Activated CD4-positive, alpha-beta T cell treated with anti-CD3 and anti-CD28 coated beads, Interleukin-2, amount 50 U/mL, for 48 hours (primary cell): ENCODE results near the gene PLCL1.

ENCODE experiments used
- DNase-seq, 2 experiments: peaks; one replicate each; pipeline ENCODE4 v3.0.0-alpha.2; 2020

PLCL1 gene

DNA sequence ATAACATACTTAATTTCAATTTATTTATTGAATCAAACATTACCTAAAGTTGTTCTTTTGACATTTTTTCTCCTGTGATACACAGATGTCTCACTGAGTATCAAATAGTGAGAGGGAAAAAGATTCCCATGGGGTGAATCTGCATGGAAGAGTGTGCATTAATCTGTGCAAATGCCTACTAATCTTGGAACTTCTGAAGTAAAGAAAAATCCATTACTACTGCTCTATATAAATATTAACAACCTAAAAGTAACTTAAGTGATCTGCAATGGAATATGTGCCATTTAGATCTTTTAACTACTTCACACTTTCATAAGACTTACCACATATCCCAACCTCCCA, 125.5 kb downstream of the PLCL1 start:
- DNase-seq: no peak

- DNase-seq: no peak
These were observed 126.3 kb downstream of the PLCL1 start for GRCh38 chr2:197930570-197931278.

DNA sequence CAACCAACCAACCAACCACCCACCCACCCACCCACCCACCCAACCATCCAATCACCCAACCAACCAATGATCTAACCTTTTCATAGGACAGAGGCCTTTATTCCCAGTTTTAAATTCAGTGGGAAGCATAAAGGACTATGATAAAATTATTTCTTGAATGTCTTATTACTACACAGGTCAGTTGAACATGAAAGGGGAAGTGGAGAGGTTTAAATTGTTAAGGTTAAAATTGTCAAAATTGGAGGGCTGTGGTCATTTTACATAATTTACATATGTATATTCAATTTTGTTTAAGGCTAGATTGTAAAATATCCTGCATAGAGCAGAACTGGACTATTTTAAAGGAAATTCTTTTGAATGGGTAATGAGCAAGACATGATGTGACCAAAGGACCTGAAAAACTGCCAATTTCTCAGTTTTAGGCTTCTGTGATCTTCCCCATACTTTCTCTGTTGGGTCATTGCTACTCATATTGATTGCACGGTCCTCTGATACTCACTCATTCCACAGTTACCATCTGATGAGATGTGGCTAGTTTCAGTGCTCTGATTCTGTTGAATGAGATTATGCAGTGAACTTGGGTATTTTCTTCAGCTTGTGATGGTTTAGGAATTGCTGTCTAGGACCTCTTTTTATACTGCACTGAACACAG, 127.4 kb downstream of the PLCL1 start:
- DNase-seq: no peak

DNA sequence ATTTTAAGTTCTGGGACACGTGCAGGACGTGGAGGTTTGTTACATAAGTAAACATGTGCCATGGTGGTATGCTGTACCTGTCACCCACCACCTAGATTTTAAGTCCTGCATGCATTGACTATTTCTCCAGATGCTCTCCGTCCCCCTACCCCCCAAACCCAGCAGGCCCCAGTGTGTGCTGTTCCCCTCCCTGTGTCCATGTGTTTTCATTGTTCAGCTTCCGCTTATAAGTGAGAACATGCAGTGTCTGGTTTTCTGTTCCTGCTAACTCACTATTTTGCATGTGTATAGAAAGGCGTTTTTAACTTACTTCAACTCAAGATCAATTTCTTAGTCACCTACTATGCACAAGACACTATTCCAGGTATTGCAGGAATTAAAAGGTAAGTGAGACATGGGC, 128.0 kb downstream of the PLCL1 start:
- DNase-seq: no peak

DNA sequence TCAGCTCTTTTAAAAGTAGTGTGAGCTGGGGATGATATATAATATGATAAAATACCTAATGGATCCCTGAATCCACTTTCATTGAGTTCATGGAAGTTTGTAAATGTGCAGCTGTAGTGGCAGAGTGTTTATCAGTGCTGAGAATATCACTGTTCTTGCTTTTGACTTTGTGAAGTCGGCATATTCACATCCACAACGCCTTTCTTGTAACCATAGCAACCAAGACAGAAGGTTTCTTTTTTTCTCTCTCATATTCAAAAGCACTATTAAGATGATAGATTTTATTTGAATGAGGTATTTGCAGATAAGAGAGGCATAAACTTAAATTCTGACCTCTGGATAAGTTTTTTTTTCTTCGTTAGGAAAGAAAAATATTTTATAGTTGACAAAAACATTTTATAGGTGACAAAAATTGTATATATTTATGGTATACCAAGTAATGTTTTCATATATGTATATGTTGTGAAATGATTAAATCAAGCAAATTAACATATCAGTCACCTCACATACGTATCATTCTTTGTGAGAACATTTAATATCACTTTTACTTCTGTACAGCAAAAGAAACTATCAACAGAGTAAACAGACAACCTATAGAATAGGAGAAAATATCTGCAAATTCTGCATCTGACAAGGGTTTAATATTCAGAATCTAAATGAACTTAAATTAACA, 130.0 kb downstream of the PLCL1 start:
- DNase-seq: no peak

GRCh38 chr2:197934934-197935289, 130.5 kb downstream of the PLCL1 start:
- no peak for DNase-seq

DNA sequence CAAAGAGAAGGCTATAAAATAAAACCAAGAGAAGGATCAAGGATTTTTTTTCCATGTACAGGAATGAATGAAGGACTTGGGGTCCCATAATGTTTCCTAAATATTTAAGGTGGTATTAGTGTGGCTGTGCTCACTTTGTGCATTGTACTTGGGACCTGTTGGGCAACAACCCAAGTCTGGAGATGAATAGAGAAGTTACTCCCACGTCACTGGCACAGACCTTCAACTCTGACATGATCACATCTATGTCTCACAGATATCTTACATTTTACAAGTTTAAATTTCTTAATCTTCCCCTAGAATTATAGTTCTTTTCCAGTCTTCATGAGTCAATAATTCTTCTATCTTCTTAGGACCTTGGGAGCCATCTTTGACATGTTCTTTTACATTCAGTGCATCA, 133.4 kb downstream of the PLCL1 start:
- no peak for DNase-seq

GRCh38 chr2:197938555-197938954, 134.2 kb downstream of the PLCL1 start:
- no peak for DNase-seq

GRCh38 chr2:197939787-197940186, 135.4 kb downstream of the PLCL1 start:
- no peak for DNase-seq

DNA sequence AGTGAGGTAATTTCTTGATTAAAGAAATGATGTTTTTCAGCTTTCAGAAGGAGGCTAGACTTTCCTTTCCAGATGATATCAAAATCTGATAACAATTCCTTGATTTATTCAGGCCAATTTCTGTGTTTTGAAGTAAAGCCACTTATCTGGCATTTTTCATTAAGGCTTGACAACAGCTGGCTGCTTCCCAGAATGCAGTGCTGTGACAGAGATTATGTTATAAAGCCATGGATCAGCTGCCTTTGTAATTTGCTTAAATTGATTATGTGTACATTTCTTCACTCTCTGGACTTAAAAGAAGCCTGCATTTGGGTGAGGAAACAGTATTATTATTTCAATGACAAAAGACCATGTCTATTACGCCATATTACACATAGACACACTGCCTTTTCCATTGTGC, 136.0 kb downstream of the PLCL1 start:
- DNase-seq: no peak

DNA sequence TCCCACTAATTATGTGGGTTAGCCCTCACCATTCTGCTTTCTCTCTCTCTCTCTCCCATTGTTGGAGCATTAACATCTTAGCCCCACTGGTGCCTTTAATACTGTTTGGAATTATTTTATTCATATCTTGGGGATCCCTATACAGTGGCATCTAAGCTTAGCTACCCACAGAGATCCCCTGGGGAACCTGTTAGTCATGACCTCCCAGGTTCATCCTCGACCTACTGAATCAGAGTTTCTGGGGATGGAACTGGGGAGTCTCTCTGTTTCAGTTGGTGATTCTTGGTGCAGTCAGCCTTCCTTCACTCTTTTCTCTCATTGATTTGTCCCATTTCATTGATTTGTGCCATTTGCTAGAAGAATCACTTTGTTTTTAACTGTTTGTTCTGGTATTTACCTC, 137.3 kb downstream of the PLCL1 start:
- DNase-seq: no peak

DNA sequence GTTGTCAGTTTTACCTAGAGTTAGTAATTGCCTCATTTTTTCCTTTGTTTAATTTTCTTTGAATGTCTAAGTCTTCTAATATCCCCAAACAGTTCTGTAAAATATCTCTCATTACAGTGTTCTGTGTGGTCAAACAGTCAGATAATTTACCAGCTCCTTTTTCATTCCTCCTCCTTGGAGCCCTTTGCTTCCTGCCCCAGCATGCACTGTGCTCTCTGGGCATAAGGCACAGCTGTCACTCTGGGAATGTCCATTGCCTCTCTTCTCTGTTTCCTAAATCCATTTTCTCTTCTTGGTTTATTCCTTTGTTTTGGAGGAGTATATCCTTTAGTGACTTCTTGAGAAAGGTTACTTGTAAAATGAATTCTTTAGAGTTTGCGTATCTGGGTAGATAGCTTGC, 139.3 kb downstream of the PLCL1 start:
- DNase-seq: no peak

- no peak for DNase-seq
These were observed 140.2 kb downstream of the PLCL1 start for GRCh38 chr2:197944416-197945096.

DNA sequence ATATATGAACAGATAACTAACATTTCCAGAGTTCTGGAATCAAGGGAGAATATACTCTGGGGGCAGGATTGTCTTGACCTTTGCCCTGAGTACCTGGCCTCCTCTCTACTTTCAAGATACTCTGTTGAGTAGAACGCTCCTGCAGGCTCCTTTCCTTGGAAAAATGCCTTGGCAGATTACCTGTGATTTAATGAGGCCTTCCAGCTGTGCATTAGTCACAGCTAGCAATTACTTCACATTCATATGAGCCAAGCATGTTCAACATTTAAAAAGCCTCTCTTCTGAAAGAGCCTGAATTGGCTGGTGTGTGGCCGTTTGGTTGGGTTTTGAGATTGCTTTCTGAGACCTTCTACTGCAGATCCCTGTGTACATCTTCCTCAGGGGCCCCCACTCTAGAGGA, 142.2 kb downstream of the PLCL1 start:
- no peak for DNase-seq

- no peak for DNase-seq
These were observed 142.9 kb downstream of the PLCL1 start for GRCh38 chr2:197947219-197947757.

GRCh38 chr2:197949224-197949623, 144.8 kb downstream of the PLCL1 start:
- no peak for DNase-seq

DNA sequence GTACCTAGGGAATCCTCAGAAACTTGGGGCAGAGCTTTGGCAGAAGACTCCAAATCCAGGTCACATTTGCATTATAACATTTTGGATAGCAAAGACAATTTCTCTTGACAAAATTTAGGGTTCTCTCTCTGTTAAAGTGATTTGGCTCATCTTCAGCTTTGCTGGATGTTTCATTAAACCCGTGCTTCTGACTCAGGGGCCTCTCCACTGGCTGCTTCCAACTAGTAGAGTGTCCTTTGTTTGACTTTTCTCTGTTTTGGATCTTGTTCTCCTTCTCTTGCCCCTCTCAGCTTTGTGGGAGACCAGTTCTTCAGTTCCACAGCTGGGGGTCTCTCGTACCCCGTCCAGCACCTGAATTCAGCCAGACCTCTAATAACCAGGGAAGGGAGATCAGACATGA, 145.6 kb downstream of the PLCL1 start:
- no peak for DNase-seq

- DNase-seq: no peak
These were observed 146.3 kb downstream of the PLCL1 start for GRCh38 chr2:197950724-197951123.

GRCh38 chr2:197952540-197953202, 148.3 kb downstream of the PLCL1 start:
- peak; percentile 26 to 33 for DNase-seq

DNA sequence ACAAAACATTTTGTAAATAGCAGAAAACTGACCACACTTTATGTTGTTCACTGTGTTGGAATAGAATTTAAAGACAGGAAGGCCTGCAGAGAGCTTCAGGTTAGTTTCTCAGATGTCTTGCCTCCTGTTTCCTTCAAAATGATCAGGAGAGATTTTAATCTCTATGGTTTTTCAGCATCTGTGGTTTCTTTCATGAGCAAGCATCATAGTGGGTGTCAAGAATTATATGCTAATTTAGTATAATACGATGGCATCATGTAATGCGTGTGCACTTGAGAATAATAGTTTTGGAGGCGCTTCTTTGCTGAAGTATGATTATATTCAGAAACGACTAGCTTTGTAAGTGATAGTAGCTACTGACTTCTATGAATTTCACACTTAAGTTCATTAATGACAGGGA, 149.9 kb downstream of the PLCL1 start:
- DNase-seq: no peak

DNA sequence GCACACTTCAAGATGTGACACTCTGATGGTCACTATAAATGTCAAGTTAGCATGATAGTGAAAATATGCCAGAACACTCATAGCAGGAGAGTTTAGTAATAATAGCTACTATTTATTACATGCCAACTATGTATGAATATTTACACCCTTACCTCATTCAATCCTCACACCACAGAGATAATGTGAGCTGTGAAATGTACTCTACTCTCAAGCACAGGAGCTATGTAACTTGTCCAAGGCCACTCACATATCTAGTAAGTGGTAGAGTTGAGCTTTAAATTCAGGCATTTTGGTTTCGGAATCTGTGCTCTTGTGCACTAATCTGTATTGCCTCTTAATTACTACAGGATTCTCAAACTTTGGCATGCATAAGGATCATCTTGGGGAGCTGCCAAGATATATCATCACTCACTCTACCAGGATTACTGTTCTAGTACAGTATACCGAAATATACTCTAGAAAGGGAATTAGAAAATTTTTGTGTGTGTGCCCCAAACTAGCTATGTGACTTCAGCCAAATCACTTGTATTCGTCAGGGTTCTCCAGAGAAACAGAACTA, 154.3 kb downstream of the PLCL1 start:
- no peak for DNase-seq

DNA sequence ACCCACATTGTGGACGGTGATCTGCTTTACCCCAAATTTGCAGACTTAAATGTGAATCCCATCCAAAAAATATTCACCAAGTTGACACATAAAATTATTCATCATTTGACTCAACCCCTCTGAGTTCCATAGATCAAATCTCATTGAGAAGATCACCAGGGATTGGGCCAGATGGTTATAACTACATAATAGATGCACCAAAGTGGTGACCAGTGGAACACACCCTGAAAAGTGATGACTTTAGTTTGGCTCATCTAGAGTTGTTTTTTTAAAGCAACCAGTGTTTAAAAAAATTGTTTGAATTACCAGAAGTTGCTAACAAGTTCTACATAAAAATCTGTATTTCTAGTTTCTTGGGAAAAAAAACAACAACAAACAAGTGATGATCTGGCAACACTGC, 155.0 kb downstream of the PLCL1 start:
- no peak for DNase-seq

- no peak for DNase-seq
These were observed 156.4 kb downstream of the PLCL1 start for GRCh38 chr2:197960786-197961185.
